ENCODE measurements around the gene CDK5RAP1.
"Not testable (repeated sequence)": the region's sequence is repeated elsewhere in the genome, so short reads cannot be mapped to it uniquely, and the experiment has no call there.

Gene CDK5RAP1

GRCh38 chr20:33419140-33419974 lies 18.0 kb upstream of the CDK5RAP1 start:
- DNase-seq (ENCODE audit: low read depth, low spot score): no peak

- no peak for DNase-seq (ENCODE audit: low read depth, low spot score)
Measured at GRCh38 chr20:33418033-33418432, 16.7 kb upstream of the CDK5RAP1 start.

GRCh38 chr20:33415948-33416347 lies 14.6 kb upstream of the CDK5RAP1 start:
- DNase-seq (ENCODE audit: low read depth, low spot score): no peak

- no peak for DNase-seq (ENCODE audit: low read depth, low spot score)
Measured at GRCh38 chr20:33412484-33412838, 11.1 kb upstream of the CDK5RAP1 start.

- DNase-seq (ENCODE audit: low read depth, low spot score): no peak
Measured at GRCh38 chr20:33411711-33412483, 10.6 kb upstream of the CDK5RAP1 start.

DNA sequence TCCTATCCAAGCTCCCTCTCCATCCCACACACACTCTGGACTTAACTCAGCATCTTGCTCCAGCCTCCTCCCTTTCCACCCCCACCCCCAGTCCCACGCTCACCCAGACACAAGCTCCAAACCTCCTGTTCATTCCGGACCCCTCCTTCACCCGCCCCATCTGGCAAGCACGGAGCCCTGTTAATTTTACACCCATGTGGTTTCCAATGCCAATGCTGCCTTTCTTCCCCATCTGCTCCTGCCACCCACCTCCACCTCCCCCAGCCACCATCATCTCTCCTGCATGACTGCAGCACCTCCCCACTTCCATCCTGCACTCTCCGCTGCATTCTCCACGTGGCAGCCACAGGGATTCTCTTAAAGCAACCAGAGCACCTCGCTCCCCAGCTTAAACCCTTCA lies 9.9 kb upstream of the CDK5RAP1 start:
- DNase-seq (ENCODE audit: low read depth, low spot score): no peak

GRCh38 chr20:33410081-33410742 lies 8.9 kb upstream of the CDK5RAP1 start:
- no peak for DNase-seq (ENCODE audit: low read depth, low spot score)

GRCh38 chr20:33408716-33409654 lies 7.7 kb upstream of the CDK5RAP1 start:
- DNase-seq (ENCODE audit: low read depth, low spot score): no peak

DNA sequence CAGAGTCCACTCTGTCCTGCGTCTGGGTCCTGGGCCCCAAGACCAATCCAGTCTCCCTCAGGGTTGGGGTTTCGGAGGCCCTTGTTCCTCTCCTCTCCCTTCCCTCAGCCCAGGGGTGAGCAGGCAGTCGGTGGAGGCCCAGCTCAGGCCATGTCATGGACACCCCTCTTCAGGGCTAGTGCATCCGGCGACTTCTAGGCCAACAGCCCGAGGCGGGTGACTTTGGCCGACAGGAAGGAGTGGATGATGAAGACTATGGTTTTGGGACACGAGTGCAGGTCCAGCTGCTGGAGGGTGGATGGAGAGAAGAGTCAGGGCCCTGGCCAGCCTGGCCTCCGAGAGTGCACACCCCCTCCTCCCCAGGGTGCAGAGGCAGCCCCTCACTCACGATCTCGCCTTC lies 7.0 kb upstream of the CDK5RAP1 start:
- no peak for DNase-seq (ENCODE audit: low read depth, low spot score)

DNA sequence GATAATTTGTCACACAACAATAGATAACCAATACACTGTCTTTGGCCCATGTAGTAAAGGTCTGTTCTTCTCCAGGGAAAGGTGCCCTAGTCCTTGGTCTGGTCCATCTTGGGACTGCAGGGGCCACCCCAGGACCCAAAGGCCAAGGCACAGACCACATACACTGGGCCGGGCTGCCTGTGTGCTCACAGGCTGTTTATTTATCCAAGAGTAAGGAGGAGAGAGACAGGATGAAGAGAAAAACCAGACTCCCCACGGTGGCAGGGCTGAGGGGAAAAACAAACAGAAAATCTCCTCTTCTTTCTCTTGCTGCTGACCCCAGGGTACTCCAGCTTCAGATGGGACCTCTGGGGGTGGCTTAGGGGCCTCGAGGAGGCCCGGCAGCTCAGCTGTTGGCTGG lies 6.5 kb upstream of the CDK5RAP1 start:
- no peak for DNase-seq (ENCODE audit: low read depth, low spot score)

DNA sequence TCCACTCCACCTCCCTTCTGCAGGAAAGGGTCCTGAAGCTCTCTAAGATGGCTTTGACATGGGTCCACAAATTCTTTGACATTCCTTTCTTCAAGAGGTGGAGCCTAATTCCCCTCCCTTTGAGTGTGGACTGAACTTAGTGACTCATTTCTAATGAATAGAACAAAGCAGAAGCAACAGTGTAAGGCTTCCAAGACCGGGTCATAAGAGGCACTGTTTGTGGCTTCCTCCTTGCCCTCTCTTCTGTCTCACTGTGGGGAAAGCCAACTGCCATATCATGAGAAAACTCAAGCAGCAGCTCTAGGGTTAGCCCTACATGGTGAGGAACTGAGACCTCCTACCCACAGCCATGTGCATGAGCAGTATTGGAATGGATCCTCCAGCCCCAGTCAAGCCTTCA lies 5.9 kb upstream of the CDK5RAP1 start:
- DNase-seq (ENCODE audit: low read depth, low spot score): no peak

DNA sequence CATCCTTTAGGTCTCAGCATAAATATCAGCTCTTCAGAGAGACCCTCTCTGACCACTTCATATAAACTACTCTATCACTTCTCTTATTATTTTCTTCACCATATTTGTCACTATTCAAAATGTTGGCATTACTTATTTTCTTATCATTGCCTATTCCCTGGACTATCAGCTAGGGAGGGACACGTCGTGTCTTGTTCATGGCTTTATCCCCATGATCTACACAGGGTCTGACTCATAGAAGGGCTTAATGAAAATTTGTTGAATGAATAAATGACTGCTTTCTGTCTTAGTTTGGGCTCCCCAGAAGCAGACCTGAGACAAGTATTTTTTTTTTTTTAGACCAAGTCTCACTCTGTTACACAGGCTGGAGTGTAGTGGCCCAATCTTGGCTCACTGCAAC lies 3.0 kb upstream of the CDK5RAP1 start:
- no peak for DNase-seq (ENCODE audit: low read depth, low spot score)

DNA sequence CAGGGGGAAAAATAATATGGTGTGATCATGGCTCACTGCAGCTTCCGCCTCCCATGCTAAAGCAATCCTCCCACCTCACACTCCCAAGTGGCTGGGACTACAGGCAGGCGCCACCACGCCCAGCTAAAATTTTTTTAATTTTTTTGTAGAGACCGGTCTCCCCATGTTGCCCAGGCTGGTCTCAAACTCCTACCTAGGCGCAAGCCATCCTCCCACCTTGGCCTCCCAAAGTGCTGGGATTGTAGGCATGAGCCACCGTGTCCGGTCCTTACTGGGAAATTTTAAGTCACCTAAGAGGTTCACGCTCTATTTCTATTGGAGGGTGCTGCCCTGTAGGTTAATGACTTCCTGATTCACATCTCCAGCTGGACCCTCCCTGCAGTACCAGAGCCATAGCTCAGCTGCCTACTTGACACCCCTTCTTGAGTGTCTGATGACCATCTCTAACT lies 626 bp upstream of the CDK5RAP1 start:
- no peak for DNase-seq (ENCODE audit: low read depth, low spot score)

DNA sequence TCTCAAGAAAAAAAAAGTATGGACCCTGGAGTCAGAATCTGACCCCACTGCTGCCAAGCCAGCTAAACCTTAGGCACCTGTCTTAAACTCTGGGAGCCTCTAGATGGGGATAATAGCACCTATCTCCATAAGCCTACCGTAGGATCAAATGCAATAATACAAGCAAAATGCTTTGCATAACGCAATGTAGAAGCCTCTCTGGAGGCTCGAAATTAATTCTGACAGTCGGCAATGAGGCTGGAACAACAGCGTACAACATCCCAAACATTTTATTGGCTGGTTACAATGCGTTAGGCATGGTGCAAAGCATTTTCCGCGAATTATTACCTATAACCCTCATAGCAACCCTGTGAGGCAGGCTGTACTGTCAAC lies 521 bp downstream of the CDK5RAP1 start:
- DNase-seq (ENCODE audit: low read depth, low spot score): no peak

DNA sequence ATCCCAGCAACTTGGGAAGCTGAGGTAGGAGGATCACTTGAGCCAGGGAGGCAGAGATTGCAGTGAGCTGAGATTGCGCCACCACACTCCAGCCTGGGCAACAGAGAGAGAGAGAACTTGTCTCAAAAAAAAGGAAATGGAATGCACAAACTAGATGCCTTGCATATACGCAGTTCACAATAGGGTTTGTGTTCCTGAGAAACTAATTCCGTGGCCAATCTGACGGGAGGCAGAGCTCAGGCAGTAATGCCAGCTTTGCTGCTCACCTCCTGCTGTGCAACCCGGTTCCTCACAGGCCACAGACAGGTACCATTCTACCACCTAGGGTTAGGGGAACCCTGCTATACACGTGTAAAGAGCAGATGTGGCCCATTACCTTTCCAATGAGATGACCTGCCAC lies 1.4 kb downstream of the CDK5RAP1 start:
- no peak for DNase-seq (ENCODE audit: low read depth, low spot score)

GRCh38 chr20:33394718-33395117 lies 6.6 kb downstream of the CDK5RAP1 start:
- DNase-seq (ENCODE audit: low read depth, low spot score): no peak

DNA sequence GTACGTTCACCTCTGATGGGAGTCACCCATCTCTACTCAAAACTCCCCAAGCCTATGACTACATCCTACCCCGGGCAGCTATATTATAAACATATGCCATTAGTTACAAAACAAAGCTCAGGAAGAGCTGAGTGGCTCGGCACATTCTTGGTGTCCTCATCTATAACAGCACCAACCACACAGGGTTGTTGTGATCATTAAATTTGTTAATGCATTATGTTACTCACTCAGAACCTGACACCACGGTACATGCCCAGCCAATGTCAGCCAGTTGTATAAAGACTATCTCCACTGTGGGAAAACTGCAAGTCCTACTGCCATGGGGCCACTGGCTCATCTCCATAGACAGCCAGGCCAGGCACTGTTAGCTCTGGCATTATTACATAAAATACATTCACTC lies 7.7 kb downstream of the CDK5RAP1 start:
- no peak for DNase-seq (ENCODE audit: low read depth, low spot score)

GRCh38 chr20:33391722-33392415 lies 9.4 kb downstream of the CDK5RAP1 start:
- DNase-seq (ENCODE audit: low read depth, low spot score): no peak

DNA sequence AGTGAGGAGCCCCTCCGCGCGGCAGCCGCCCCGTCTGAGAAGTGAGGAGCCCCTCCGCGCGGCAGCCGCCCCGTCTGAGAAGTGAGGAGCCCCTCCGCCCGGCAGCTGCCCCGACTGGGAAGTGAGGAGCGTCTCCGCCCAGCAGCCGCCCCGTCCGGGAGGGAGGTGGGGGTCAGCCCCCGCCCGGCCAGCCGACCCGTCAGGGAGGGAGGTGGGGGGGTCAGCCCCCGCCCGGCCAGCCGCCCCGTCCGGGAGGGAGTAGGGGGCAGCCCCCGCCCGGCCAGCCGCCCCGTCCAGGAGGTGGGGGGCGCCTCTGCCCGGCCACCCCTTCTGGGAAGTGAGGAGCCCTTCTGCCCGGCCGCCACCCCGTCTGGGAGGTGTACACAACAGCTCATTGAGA lies 12.0 kb downstream of the CDK5RAP1 start:
- not testable (repeated sequence) for DNase-seq (ENCODE audit: low read depth, low spot score)

- DNase-seq (ENCODE audit: low read depth, low spot score): no peak
Measured at GRCh38 chr20:33388268-33388667, 13.1 kb downstream of the CDK5RAP1 start.

GRCh38 chr20:33387177-33387576 lies 14.1 kb downstream of the CDK5RAP1 start:
- no peak for DNase-seq (ENCODE audit: low read depth, low spot score)

Data from iPS DF 19.7 (cell line).